GM21529 (cell line): ENCODE data around the gene CITED1.

Experiments used
- ATAC-seq: cut with Tn5 transposase; IDR thresholded peaks from one replicate; pipeline ENCODE4 v1.9.1; 2021; ENCODE audit not compliant: unreplicated experiment

CITED1 gene

GRCh38 chrX:72271812-72272211 lies 33.9 kb downstream of the CITED1 start:
- no peak for ATAC-seq

GRCh38 chrX:72271091-72271788 lies 34.5 kb downstream of the CITED1 start:
- no peak for ATAC-seq

GRCh38 chrX:72270316-72270866 lies 35.3 kb downstream of the CITED1 start:
- no peak for ATAC-seq

- no peak for ATAC-seq
Measured at GRCh38 chrX:72269671-72270251, 36.0 kb downstream of the CITED1 start.

GRCh38 chrX:72268597-72269365 lies 36.9 kb downstream of the CITED1 start:
- no peak for ATAC-seq

- no peak for ATAC-seq
Measured at GRCh38 chrX:72265263-72265662, 40.5 kb downstream of the CITED1 start.

GRCh38 chrX:72262077-72262476 lies 43.6 kb downstream of the CITED1 start:
- no peak for ATAC-seq

GRCh38 chrX:72260448-72260847 lies 45.3 kb downstream of the CITED1 start:
- ATAC-seq = no peak

- ATAC-seq = no peak
Measured at GRCh38 chrX:72258174-72258573, 47.5 kb downstream of the CITED1 start.

- no peak for ATAC-seq
Measured at GRCh38 chrX:72255864-72256263, 49.9 kb downstream of the CITED1 start.

GRCh38 chrX:72255445-72255844 lies 50.3 kb downstream of the CITED1 start:
- no peak for ATAC-seq

- no peak for ATAC-seq
Measured at GRCh38 chrX:72254816-72255215, 50.9 kb downstream of the CITED1 start.

GRCh38 chrX:72253686-72254085 lies 52.0 kb downstream of the CITED1 start:
- no peak for ATAC-seq
